Measurements from ENCODE around the gene ACO1. TPM values are rescaled to one million over a fixed set of nuclear protein-coding genes. Genes with fewer than 3 reads are reported as not detected.
"Not testable (repeated sequence)": the region's sequence is repeated elsewhere in the genome, so short reads cannot be mapped to it uniquely, and the experiment has no call there.

The ACO1 gene
- total RNA-seq, 5 donors from 2014 or later (not counting 1 experiment from before 2014, with no cell fraction given): 5.2 to 8.5 (median 8.0) TPM

DNA sequence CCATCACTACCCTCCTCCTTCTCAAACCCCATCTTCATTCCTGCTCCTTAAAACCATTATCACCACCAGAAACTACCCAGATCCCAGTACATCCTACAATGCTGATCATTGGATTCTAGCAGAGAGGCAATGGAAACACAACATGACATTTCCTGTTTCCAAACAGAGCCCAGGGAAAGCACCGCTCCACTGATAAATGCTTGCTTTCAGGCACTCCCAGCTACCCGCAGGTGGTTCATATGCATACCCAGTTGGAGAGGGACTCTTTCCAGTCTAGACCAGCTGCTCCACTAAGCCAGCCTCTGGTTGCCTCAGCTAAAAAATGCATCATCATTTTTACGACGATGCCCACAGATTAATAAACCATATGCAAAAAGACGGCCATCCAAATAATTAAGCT is 39.2 kb upstream of the ACO1 start:
- H3K4me3 ChIP-seq (ENCODE audit: control insufficient read depth in 1 of 2, extremely low read depth in 1 of 2, low read length in 1 of 2): no peak overlapping the region
- H3K4me3 Mint-ChIP-seq: no peak overlapping the region
- no peak for DNase-seq
- POLR2A ChIA-PET: no interaction called here
- H3K27me3 ChIP-seq (replicated peaks in 1 of 2; ENCODE audit: control insufficient read depth in 2 of 2, extremely low read depth in 1 of 2, insufficient read depth in 2 of 2, low read length in 1 of 2): no peaks in the 10 kb centered on the region
- no peaks in the 10 kb centered on the region for H3K9me3 Mint-ChIP-seq
- no peaks in the 10 kb centered on the region for H3K36me3 ChIP-seq (ENCODE audit: control insufficient read depth in 2 of 2, extremely low read depth in 1 of 2, insufficient read depth in 1 of 2, low read length in 1 of 2)
- 96% methylated on average over 4 of the region's 5 CpGs for WGBS (ENCODE audit: insufficient coverage)
- H3K36me3 Mint-ChIP-seq: no peaks in the 10 kb centered on the region
- H3K4me1 Mint-ChIP-seq: peaks cover 0 to 23% (median 19%) of the 10 kb centered on the region in 3 donors
- H3K27ac ChIP-seq (ENCODE audit: low read length): no peak overlapping the region
- CTCF ChIA-PET: interaction anchor here in 1 of 2 donors (1.4 kb wide), 1 partner anchor 234 kb away, joined by 3 read pairs; no protein-coding TSS in a partner anchor
- H3K27ac Mint-ChIP-seq: no peak overlapping the region
- peaks cover 0 to 5% of the 10 kb centered on the region in 2 experiments for H3K4me1 ChIP-seq (ENCODE audit: control insufficient read depth in 1 of 2, extremely low read depth in 1 of 2, insufficient read depth in 2 of 2, low read length in 2 of 2)
- no peaks in the 10 kb centered on the region for H3K9me3 ChIP-seq
- ATAC-seq (replicated peaks in 1 of 4): no peak
- peaks cover 0 to 4% of the 10 kb centered on the region in 2 donors for H3K27me3 Mint-ChIP-seq

DNA sequence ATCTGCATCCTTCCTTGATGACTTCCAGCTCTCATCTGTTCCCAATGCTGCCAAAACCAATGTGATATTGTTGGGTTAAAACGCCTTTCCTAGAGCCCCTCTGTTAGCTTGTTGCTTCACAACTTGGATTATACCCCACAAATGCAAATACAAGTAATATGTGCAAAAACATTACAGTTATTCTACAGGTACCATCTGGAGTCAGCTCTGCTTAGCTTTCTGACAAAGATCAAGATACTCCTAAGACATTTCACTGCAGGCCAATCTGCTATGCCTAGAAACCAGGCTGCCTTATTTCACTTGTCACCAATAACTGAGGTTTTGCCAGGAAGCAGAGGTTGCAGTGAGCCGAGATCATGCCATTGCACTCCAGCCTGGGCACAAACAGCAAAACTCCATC is 36.9 kb upstream of the ACO1 start:
- WGBS (ENCODE audit: insufficient coverage): 40% methylated on average over 1 of the region's 2 CpGs
- ATAC-seq (replicated peaks in 1 of 4): no peak

DNA sequence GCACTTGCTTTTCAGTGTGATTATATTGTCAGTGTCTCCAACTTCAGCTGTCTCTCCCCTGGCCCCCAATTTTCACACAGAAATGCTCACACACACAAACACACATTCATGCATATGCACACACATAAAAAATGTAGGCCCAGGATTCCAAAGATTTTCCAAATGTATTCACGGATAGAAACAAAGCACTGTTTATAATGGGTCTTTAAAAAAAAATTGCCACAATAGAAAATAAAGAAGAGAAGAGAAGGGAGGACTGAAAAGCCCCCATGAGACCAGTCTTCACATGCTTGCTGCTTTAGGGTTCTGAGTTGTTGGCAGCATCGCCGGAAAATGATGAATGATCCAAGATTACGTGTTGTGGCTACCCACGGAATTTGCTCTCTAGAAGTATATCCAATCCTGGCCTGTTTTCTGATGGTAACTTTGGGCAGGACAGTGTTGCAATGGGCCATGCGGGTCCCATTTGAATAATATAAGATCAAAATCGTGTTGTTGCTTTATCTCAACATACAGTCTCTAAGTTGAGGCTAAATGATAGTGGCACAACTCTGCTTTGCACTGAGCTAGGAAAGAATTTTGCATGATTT is 36.2 kb upstream of the ACO1 start:
- peaks cover 0 to 18% (median 17%) of the 10 kb centered on the region in 3 donors for H3K4me1 Mint-ChIP-seq
- no peak overlapping the region for H3K4me3 Mint-ChIP-seq
- no peak overlapping the region for H3K27ac Mint-ChIP-seq
- no peaks in the 10 kb centered on the region for H3K9me3 Mint-ChIP-seq
- 96% methylated on average over 2 of the region's 7 CpGs for WGBS (ENCODE audit: insufficient coverage)
- Histone ChIP-seq H3K27ac (ENCODE audit: low read length) (no peak overlapping the region), H3K4me3 (ENCODE audit: control insufficient read depth in 1 of 2, extremely low read depth in 1 of 2, low read length in 1 of 2) (no peak overlapping the region), H3K4me1 (ENCODE audit: control insufficient read depth in 1 of 2, extremely low read depth in 1 of 2, insufficient read depth in 2 of 2, low read length in 2 of 2) (peaks cover 0 to 5% of the 10 kb centered on the region in 2 experiments), H3K27me3 (replicated peaks in 1 of 2; ENCODE audit: control insufficient read depth in 2 of 2, extremely low read depth in 1 of 2, insufficient read depth in 2 of 2, low read length in 1 of 2) (no peaks in the 10 kb centered on the region), H3K36me3 (ENCODE audit: control insufficient read depth in 2 of 2, extremely low read depth in 1 of 2, insufficient read depth in 1 of 2, low read length in 1 of 2) (no peaks in the 10 kb centered on the region), H3K9me3 (no peaks in the 10 kb centered on the region)
- peaks cover 0 to 4% of the 10 kb centered on the region in 2 donors for H3K27me3 Mint-ChIP-seq
- POLR2A ChIA-PET: no interaction called here
- no peak for ATAC-seq (replicated peaks in 1 of 4)
- H3K36me3 Mint-ChIP-seq: no peaks in the 10 kb centered on the region
- no peak for DNase-seq
- CTCF ChIA-PET: no interaction called here

More for the DNA sequence above, 36.9 kb upstream of the ACO1 start:
- H3K4me3 ChIP-seq (ENCODE audit: control insufficient read depth in 1 of 2, extremely low read depth in 1 of 2, low read length in 1 of 2): no peak overlapping the region
- no peaks in the 10 kb centered on the region for H3K27me3 ChIP-seq (replicated peaks in 1 of 2; ENCODE audit: control insufficient read depth in 2 of 2, extremely low read depth in 1 of 2, insufficient read depth in 2 of 2, low read length in 1 of 2)
- CTCF ChIA-PET: no interaction called here
- peaks cover 0 to 5% of the 10 kb centered on the region in 2 experiments for H3K4me1 ChIP-seq (ENCODE audit: control insufficient read depth in 1 of 2, extremely low read depth in 1 of 2, insufficient read depth in 2 of 2, low read length in 2 of 2)
- H3K27ac Mint-ChIP-seq: no peak overlapping the region
- no peaks in the 10 kb centered on the region for H3K9me3 Mint-ChIP-seq
- H3K27me3 Mint-ChIP-seq: peaks cover 0 to 4% of the 10 kb centered on the region in 2 donors
- no peak for DNase-seq
- H3K27ac ChIP-seq (ENCODE audit: low read length): no peak overlapping the region
- peaks cover 0 to 22% (median 19%) of the 10 kb centered on the region in 3 donors for H3K4me1 Mint-ChIP-seq
- POLR2A ChIA-PET: no interaction called here
- H3K36me3 ChIP-seq (ENCODE audit: control insufficient read depth in 2 of 2, extremely low read depth in 1 of 2, insufficient read depth in 1 of 2, low read length in 1 of 2): no peaks in the 10 kb centered on the region
- no peaks in the 10 kb centered on the region for H3K36me3 Mint-ChIP-seq
- no peaks in the 10 kb centered on the region for H3K9me3 ChIP-seq
- no peak overlapping the region for H3K4me3 Mint-ChIP-seq

DNA sequence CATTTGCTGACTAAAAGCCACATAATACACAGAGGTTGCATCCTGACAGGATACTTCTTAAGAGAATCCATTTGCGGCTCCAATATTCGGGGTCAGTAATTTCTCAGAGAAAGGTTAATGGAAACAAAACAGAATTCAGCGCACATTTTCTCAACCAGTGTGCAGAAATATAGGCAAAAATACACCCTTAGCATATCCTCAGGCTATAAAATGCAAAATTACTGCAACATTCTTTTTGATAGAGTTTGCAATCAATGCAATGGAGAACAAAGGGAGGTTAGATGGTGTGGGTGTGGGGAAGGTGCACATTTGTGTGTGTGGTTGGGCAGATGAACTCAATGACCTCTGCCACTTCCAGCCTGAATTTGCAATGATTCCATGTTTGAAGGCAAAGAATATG is 35.4 kb upstream of the ACO1 start:
- no peaks in the 10 kb centered on the region for H3K9me3 ChIP-seq
- Mint-ChIP-seq H3K36me3 (no peaks in the 10 kb centered on the region), H3K9me3 (no peaks in the 10 kb centered on the region), H3K4me3 (no peak overlapping the region), H3K27me3 (peaks cover 0 to 4% of the 10 kb centered on the region in 2 donors), H3K27ac (no peak overlapping the region), H3K4me1 (peaks cover 0 to 12% (median 12%) of the 10 kb centered on the region in 3 donors)
- H3K4me1 ChIP-seq (ENCODE audit: control insufficient read depth in 1 of 2, extremely low read depth in 1 of 2, insufficient read depth in 2 of 2, low read length in 2 of 2): peaks cover 0 to 5% of the 10 kb centered on the region in 2 experiments
- DNase-seq (no peak), ATAC-seq (replicated peaks in 1 of 4) (no peak)
- H3K27ac ChIP-seq (ENCODE audit: low read length): no peak overlapping the region
- no peak overlapping the region for H3K4me3 ChIP-seq (ENCODE audit: control insufficient read depth in 1 of 2, extremely low read depth in 1 of 2, low read length in 1 of 2)
- POLR2A ChIA-PET: no interaction called here
- CTCF ChIA-PET: interaction anchor here in 1 of 2 donors (0.5 kb wide), 1 partner anchor 34 kb away, joined by 6 read pairs; no protein-coding TSS in a partner anchor
- H3K27me3 ChIP-seq (replicated peaks in 1 of 2; ENCODE audit: control insufficient read depth in 2 of 2, extremely low read depth in 1 of 2, insufficient read depth in 2 of 2, low read length in 1 of 2): no peaks in the 10 kb centered on the region
- no peaks in the 10 kb centered on the region for H3K36me3 ChIP-seq (ENCODE audit: control insufficient read depth in 2 of 2, extremely low read depth in 1 of 2, insufficient read depth in 1 of 2, low read length in 1 of 2)
- 92% methylated on average over 2 of the region's 3 CpGs for WGBS (ENCODE audit: insufficient coverage)

DNA sequence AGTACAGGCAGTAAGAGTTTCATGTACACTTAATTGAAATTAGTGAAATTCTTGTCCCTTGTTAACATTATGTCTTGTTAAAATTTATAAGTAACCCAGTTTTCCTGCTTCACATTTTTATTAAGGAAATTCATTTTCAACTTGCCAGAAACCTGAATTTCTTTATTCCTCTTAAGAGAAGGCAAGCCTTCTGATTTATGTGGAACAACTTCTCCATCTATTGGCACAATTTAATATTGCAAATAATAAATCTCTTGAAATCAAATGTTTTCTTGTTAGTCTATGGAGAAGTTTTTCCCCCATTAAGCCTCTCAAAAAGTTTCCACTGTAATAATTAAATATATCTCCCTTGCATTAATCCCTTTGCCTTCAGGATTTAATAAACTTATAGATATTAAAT is 33.8 kb upstream of the ACO1 start:
- ATAC-seq (replicated peaks in 1 of 4) (no peak), DNase-seq (peak in 1 of 35 experiments; percentile 28)
- no peaks in the 10 kb centered on the region for H3K9me3 Mint-ChIP-seq
- no peak overlapping the region for H3K4me3 Mint-ChIP-seq
- POLR2A ChIA-PET: no interaction called here
- no peak overlapping the region for H3K4me3 ChIP-seq (ENCODE audit: control insufficient read depth in 1 of 2, extremely low read depth in 1 of 2, low read length in 1 of 2)
- no peaks in the 10 kb centered on the region for H3K9me3 ChIP-seq
- H3K27me3 ChIP-seq (replicated peaks in 1 of 2; ENCODE audit: control insufficient read depth in 2 of 2, extremely low read depth in 1 of 2, insufficient read depth in 2 of 2, low read length in 1 of 2): no peaks in the 10 kb centered on the region
- no peaks in the 10 kb centered on the region for H3K4me1 Mint-ChIP-seq
- no peaks in the 10 kb centered on the region for H3K36me3 Mint-ChIP-seq
- CTCF ChIA-PET: no interaction called here
- no peaks in the 10 kb centered on the region for H3K4me1 ChIP-seq (ENCODE audit: control insufficient read depth in 1 of 2, extremely low read depth in 1 of 2, insufficient read depth in 2 of 2, low read length in 2 of 2)
- H3K27me3 Mint-ChIP-seq: peaks cover 2 to 4% of the 10 kb centered on the region in 2 donors
- H3K27ac Mint-ChIP-seq: no peak overlapping the region
- H3K36me3 ChIP-seq (ENCODE audit: control insufficient read depth in 2 of 2, extremely low read depth in 1 of 2, insufficient read depth in 1 of 2, low read length in 1 of 2): no peaks in the 10 kb centered on the region
- H3K27ac ChIP-seq (ENCODE audit: low read length): no peak overlapping the region

DNA sequence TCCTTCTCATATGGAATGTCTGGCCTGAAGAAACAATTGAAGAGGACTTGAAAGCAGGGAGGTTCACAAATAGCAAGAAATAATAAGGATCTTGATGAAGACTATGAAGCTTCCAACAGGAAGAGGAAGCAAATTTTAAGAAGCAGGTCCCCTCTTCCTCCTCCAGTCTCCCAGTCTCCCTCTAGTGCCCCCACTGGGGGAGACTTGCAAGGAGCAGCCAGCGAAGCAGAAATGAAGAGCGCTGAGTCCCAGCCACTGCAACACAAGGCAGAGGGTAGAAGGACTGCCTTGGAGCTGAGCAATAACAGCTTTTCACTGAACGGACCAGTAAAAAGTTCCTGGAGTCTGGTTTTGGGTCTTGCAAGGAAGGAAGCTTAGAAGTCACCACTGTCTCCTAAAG is 32.6 kb upstream of the ACO1 start:
- no peak overlapping the region for H3K4me3 ChIP-seq (ENCODE audit: control insufficient read depth in 1 of 2, extremely low read depth in 1 of 2, low read length in 1 of 2)
- Mint-ChIP-seq H3K4me3 (no peak overlapping the region), H3K27ac (no peak overlapping the region), H3K27me3 (peaks cover 4% of the 10 kb centered on the region in 2 donors), H3K36me3 (no peaks in the 10 kb centered on the region), H3K9me3 (no peaks in the 10 kb centered on the region), H3K4me1 (no peaks in the 10 kb centered on the region)
- ChIA-PET POLR2A (no interaction called here), CTCF (no interaction called here)
- no peak overlapping the region for H3K27ac ChIP-seq (ENCODE audit: low read length)
- no peaks in the 10 kb centered on the region for H3K27me3 ChIP-seq (replicated peaks in 1 of 2; ENCODE audit: control insufficient read depth in 2 of 2, extremely low read depth in 1 of 2, insufficient read depth in 2 of 2, low read length in 1 of 2)
- H3K36me3 ChIP-seq (ENCODE audit: control insufficient read depth in 2 of 2, extremely low read depth in 1 of 2, insufficient read depth in 1 of 2, low read length in 1 of 2): no peaks in the 10 kb centered on the region
- DNase-seq: no peak
- no CpG with 5 or more reads among the region's 3 CpGs for WGBS (ENCODE audit: insufficient coverage)
- no peaks in the 10 kb centered on the region for H3K4me1 ChIP-seq (ENCODE audit: control insufficient read depth in 1 of 2, extremely low read depth in 1 of 2, insufficient read depth in 2 of 2, low read length in 2 of 2)
- no peaks in the 10 kb centered on the region for H3K9me3 ChIP-seq
- no peak for ATAC-seq (replicated peaks in 1 of 4)

DNA sequence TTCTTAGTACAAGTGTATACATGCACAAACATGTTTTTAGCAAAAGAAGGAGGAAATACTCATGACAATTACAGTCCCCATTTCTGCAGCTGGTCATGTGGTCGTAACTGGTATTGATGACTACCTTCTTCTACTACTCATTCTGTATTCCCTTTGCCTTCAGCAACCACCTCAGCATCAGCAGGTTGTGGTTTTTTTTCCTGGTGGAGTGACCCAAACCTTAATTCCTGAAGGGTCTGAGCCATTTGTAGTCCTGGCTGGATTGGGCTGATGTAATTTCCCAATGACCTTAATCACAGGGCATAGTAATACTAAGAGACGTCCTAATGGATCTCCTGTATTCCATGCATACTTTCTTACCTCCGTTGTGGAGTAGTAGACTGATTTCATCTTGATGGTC is 31.0 kb upstream of the ACO1 start:
- H3K36me3 ChIP-seq (ENCODE audit: control insufficient read depth in 2 of 2, extremely low read depth in 1 of 2, insufficient read depth in 1 of 2, low read length in 1 of 2); H3K4me3 ChIP-seq (ENCODE audit: control insufficient read depth in 1 of 2, extremely low read depth in 1 of 2, low read length in 1 of 2); CTCF ChIA-PET; H3K36me3 Mint-ChIP-seq; H3K9me3 Mint-ChIP-seq; H3K27me3 Mint-ChIP-seq; H3K9me3 ChIP-seq; H3K27ac Mint-ChIP-seq; H3K4me3 Mint-ChIP-seq; DNase-seq; H3K27me3 ChIP-seq (replicated peaks in 1 of 2; ENCODE audit: control insufficient read depth in 2 of 2, extremely low read depth in 1 of 2, insufficient read depth in 2 of 2, low read length in 1 of 2); ATAC-seq (replicated peaks in 1 of 4); H3K4me1 Mint-ChIP-seq; H3K4me1 ChIP-seq (ENCODE audit: control insufficient read depth in 1 of 2, extremely low read depth in 1 of 2, insufficient read depth in 2 of 2, low read length in 2 of 2); POLR2A ChIA-PET; H3K27ac ChIP-seq (ENCODE audit: low read length): not testable (repeated sequence)
- WGBS (ENCODE audit: insufficient coverage): no CpG with 5 or more reads among the region's 3 CpGs
